KMS-11 (cell line): Measurements from ENCODE around the gene EVL.

Experiments
- H2AFZ ChIP-seq: fragments of 200-600 bp; sonication (generic); 2 replicates; pipeline ENCODE4 v1.6.1; 2016; ENCODE audit warnings: antibody characterized with exemption, mixed run types, low read depth
- H3K27ac ChIP-seq: fragments of 200-600 bp; sonication (generic); 2 replicates; pipeline ENCODE4 v1.6.1; 2016; ENCODE audit warnings: mild to moderate bottlenecking, mixed run types
- H3K27me3 ChIP-seq: fragments of 200-600 bp; sonication (generic); 2 replicates; pipeline ENCODE4 v1.6.1; 2017; ENCODE audit warnings: mild to moderate bottlenecking, low read depth, mixed run types, moderate library complexity; ENCODE audit not compliant: insufficient read depth
- H3K36me3 ChIP-seq: fragments of 200-600 bp; sonication (generic); 2 replicates; pipeline ENCODE4 v1.6.1; 2017; ENCODE audit warnings: mild to moderate bottlenecking, mixed run types; ENCODE audit not compliant: insufficient read depth
- H3K4me1 ChIP-seq: fragments of 200-600 bp; sonication (generic); 2 replicates; pipeline ENCODE4 v1.6.1; 2016; ENCODE audit warnings: mild to moderate bottlenecking, low read depth, mixed run types; ENCODE audit not compliant: poor library complexity, severe bottlenecking
- H3K4me2 ChIP-seq: fragments of 200-600 bp; sonication (generic); 2 replicates; pipeline ENCODE4 v1.7.0; 2016; ENCODE audit warnings: mild to moderate bottlenecking, mixed run types
- H3K4me3 ChIP-seq: fragments of 200-600 bp; sonication (generic); IDR thresholded peaks from 2 replicates; pipeline ENCODE4 v1.6.1; 2017; ENCODE audit warnings: low read depth, low read length, mixed read lengths; ENCODE audit not compliant: insufficient read depth
- H3K79me2 ChIP-seq: fragments of 200-600 bp; sonication (generic); 2 replicates; pipeline ENCODE4 v1.6.1; 2016; ENCODE audit warnings: low read depth, mixed run types; ENCODE audit not compliant: insufficient read depth
- H3K9ac ChIP-seq: fragments of 200-600 bp; sonication (generic); 2 replicates; pipeline ENCODE4 v1.6.1; 2016; ENCODE audit warnings: mild to moderate bottlenecking, mixed run types
- H4K20me1 ChIP-seq: fragments of 200-600 bp; sonication (generic); 2 replicates; pipeline ENCODE4 v1.6.1; 2016; ENCODE audit warnings: mild to moderate bottlenecking, mixed run types; ENCODE audit not compliant: insufficient read depth
- TF ChIP-seq, protein P1 (sequence below): fragments of 200-600 bp; sonication (generic); conservative IDR thresholded peaks from 2 replicates; pipeline ENCODE4 v1.6.1; 2017; ENCODE audit warnings: low read depth, mild to moderate bottlenecking, antibody characterized with exemption, low read length, moderate library complexity, mixed read lengths

Gene EVL

GRCh38 chr14:100093319-100093718 lies 28.1 kb downstream of the EVL start:
- Histone ChIP-seq H2AFZ (no peak overlapping the region), H3K36me3 (no peaks in the 10 kb centered on the region), H3K27ac (no peak overlapping the region), H3K79me2 (no peaks in the 10 kb centered on the region), H4K20me1 (no peaks in the 10 kb centered on the region), H3K4me1 (no peaks in the 10 kb centered on the region), H3K4me3 (no peak overlapping the region), H3K27me3 (no peaks in the 10 kb centered on the region), H3K9ac (no peak overlapping the region), H3K4me2 (no peak overlapping the region)
- TF ChIP-seq, protein P1, sequence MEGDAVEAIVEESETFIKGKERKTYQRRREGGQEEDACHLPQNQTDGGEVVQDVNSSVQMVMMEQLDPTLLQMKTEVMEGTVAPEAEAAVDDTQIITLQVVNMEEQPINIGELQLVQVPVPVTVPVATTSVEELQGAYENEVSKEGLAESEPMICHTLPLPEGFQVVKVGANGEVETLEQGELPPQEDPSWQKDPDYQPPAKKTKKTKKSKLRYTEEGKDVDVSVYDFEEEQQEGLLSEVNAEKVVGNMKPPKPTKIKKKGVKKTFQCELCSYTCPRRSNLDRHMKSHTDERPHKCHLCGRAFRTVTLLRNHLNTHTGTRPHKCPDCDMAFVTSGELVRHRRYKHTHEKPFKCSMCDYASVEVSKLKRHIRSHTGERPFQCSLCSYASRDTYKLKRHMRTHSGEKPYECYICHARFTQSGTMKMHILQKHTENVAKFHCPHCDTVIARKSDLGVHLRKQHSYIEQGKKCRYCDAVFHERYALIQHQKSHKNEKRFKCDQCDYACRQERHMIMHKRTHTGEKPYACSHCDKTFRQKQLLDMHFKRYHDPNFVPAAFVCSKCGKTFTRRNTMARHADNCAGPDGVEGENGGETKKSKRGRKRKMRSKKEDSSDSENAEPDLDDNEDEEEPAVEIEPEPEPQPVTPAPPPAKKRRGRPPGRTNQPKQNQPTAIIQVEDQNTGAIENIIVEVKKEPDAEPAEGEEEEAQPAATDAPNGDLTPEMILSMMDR: no peak

- Histone ChIP-seq H3K27ac (no peak overlapping the region), H3K79me2 (no peaks in the 10 kb centered on the region), H4K20me1 (no peaks in the 10 kb centered on the region), H3K4me1 (no peaks in the 10 kb centered on the region), H3K4me3 (no peak overlapping the region), H3K27me3 (no peaks in the 10 kb centered on the region), H3K4me2 (no peak overlapping the region), H3K36me3 (no peaks in the 10 kb centered on the region), H3K9ac (no peak overlapping the region), H2AFZ (no peak overlapping the region)
- TF ChIP-seq, protein P1: no peak
These were observed 31.4 kb downstream of the EVL start for GRCh38 chr14:100096656-100097055.

DNA sequence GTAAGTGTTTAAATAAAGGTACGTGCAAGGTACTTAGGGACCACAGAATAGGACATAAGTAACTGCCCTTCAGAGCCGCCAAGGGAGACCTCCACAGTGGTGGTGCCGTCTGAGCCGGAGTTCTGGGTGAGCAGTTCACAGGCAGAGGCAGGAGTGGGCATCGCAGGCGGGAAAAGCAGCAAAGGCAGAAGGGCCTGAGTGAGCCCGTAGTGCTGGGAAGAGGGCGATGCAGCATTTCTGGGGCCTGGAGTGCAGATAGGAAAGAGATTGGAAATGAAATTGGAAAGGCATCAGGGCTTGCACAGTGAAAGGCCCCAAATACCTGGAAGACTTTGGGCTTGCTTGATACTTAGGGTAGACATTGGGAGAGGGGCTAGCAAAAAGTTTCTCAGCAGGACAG lies 32.9 kb downstream of the EVL start:
- Histone ChIP-seq H4K20me1 (no peaks in the 10 kb centered on the region), H3K36me3 (no peaks in the 10 kb centered on the region), H3K27me3 (no peaks in the 10 kb centered on the region), H3K79me2 (no peaks in the 10 kb centered on the region), H3K4me3 (no peak overlapping the region), H3K4me1 (no peaks in the 10 kb centered on the region), H3K4me2 (no peak overlapping the region), H3K27ac (no peak overlapping the region), H2AFZ (no peak overlapping the region), H3K9ac (no peak overlapping the region)
- TF ChIP-seq, protein P1: no peak

- H3K27me3 ChIP-seq: no peaks in the 10 kb centered on the region
- H3K4me2 ChIP-seq: no peak overlapping the region
- no peak overlapping the region for H2AFZ ChIP-seq
- H3K4me1 ChIP-seq: no peaks in the 10 kb centered on the region
- H3K4me3 ChIP-seq: no peak overlapping the region
- H3K36me3 ChIP-seq: no peaks in the 10 kb centered on the region
- H4K20me1 ChIP-seq: no peaks in the 10 kb centered on the region
- no peak overlapping the region for H3K9ac ChIP-seq
- TF ChIP-seq, protein P1: no peak
- H3K79me2 ChIP-seq: no peaks in the 10 kb centered on the region
- no peak overlapping the region for H3K27ac ChIP-seq
These were observed 34.9 kb downstream of the EVL start for GRCh38 chr14:100100032-100100703.
